ENCODE data around the gene SEC14L1.

DNA sequence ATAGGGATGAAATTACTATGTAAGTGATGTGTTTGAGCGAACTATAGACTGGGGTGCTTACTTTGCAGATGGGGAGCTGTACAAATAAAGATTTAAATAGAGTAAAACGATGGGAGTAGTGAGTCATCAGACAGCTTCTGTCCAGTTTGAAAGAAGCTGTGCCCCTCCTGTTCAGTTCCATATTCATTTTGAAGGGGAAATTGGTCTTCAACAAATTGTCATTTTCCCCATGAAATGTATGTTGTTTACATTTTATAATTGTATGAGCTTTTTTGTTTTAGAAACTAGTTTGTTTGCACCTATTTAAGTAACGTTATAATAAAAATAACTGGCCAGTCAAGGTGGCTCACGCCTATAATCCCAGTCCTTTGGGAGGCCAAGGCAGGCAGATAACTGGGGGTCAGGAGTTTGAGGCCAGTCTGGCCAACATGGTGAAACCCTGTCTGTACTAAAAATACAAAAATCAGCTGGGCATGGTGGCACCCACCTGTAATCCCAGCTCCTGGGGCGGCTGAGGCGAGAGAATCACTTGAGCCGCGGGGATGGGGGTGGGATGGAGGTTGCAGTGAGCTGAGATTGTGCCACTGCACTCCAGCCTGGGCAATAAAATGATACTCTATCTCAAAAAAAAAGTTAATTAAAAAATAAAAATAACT is 20.2 kb downstream of the SEC14L1 start:
- TF ChIP-seq GATA3 (IDR thresholded peaks at IDR 0.05; ENCODE audit: low read depth, low read length): no peak
- no peak for TF ChIP-seq GATA2 (IDR thresholded peaks at IDR 0.05; ENCODE audit: low read depth, low read length)

Measured in SH-SY5Y (cell line).